A549 (cell line): ENCODE measurements around the gene MYH15.

Experiments used
- EP300 ChIP-seq, 2 experiments: fragments of >200 bp; sonication (Bioruptor Twin); formaldehyde crosslinking; IDR thresholded peaks; 2 replicates in 1 of 2; 3 replicates in 1 of 2; pipeline ENCODE4 v1.6.1; 2016 to 2017
- HDAC2 ChIP-seq: fragments of 200-600 bp; sonication (generic); IDR thresholded peaks from 2 replicates; pipeline ENCODE4 v1.6.1; 2016
- JUN ChIP-seq, 2 experiments: fragments of >200 bp; sonication (Bioruptor Twin); formaldehyde crosslinking; IDR thresholded peaks; 2 replicates in 1 of 2; 3 replicates in 1 of 2; pipeline ENCODE4 v1.6.1; 2016 to 2017
- JUNB ChIP-seq: fragments of >200 bp; sonication (Bioruptor Twin); formaldehyde crosslinking; IDR thresholded peaks from 2 replicates; pipeline ENCODE4 v1.6.1; 2016
- MAFK ChIP-seq: fragments of 450-650 bp; IDR thresholded peaks from 2 replicates; pipeline ENCODE4 v1.6.1; 2014; ENCODE audit not compliant: partially characterized antibody
- NR3C1 ChIP-seq: fragments of >200 bp; sonication (Bioruptor Twin); formaldehyde crosslinking; IDR thresholded peaks from 3 replicates; pipeline ENCODE4 v1.6.1; 2017
- POLR2A ChIP-seq: IDR thresholded peaks from 2 replicates; pipeline ENCODE4 v1.6.1; 2012; ENCODE audit warnings: mild to moderate bottlenecking, low read length
- RCOR1 ChIP-seq: fragments of 150-350 bp; IDR thresholded peaks from 2 replicates; pipeline ENCODE4 v1.6.1; 2014; ENCODE audit warnings: antibody characterized with exemption, low read length, low read depth
- TF ChIP-seq, protein P1 (sequence below): fragments of >200 bp; sonication (Bioruptor Twin); formaldehyde crosslinking; IDR thresholded peaks from 3 replicates; pipeline ENCODE4 v1.5.1; 2016
- TF ChIP-seq, protein P2 (sequence below): fragments of 450-650 bp; IDR thresholded peaks from 2 replicates; pipeline ENCODE4 v1.6.1; 2014; ENCODE audit warnings: antibody characterized with exemption

DNA sequence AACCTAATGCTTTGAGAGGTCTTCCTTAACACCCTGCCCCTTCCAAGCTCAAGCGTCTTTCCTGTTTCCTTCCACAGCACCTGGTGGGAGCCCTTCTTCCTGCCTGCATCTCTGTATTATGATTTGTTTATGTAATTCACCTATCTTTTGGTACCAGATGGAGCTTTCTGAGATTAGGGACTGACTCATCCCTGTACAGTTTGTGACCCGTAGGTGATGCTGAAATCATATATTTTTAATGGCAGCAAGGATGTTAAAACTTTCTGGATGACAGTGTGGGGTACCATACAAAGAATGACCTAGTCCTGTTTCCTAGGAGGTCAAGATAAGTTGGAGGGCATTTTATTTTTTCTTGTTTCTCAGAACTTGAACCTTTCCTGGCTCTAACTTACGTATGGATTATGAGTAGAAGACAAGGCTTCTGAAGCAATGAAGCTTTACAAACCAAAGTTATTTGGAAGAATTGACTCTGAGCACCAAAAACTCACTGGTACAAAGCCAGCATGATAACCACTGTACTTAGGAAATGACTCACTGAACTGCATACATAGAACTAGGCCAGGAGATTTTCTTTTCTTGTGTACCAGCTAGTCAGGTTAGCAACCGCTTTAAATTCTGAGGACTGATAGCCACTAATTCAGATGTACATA is 167.4 kb downstream of the MYH15 start:
- TF ChIP-seq JUN (IDR thresholded peaks at IDR 0.05) (no peak), NR3C1 (no peak), HDAC2 (no peak), POLR2A (no peak), EP300 (IDR thresholded peaks at IDR 0.05) (no peak), RCOR1 (no peak), MAFK (no peak), JUNB (no peak)
- TF ChIP-seq, protein P1, sequence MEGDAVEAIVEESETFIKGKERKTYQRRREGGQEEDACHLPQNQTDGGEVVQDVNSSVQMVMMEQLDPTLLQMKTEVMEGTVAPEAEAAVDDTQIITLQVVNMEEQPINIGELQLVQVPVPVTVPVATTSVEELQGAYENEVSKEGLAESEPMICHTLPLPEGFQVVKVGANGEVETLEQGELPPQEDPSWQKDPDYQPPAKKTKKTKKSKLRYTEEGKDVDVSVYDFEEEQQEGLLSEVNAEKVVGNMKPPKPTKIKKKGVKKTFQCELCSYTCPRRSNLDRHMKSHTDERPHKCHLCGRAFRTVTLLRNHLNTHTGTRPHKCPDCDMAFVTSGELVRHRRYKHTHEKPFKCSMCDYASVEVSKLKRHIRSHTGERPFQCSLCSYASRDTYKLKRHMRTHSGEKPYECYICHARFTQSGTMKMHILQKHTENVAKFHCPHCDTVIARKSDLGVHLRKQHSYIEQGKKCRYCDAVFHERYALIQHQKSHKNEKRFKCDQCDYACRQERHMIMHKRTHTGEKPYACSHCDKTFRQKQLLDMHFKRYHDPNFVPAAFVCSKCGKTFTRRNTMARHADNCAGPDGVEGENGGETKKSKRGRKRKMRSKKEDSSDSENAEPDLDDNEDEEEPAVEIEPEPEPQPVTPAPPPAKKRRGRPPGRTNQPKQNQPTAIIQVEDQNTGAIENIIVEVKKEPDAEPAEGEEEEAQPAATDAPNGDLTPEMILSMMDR = no peak
- TF ChIP-seq, protein P2, sequence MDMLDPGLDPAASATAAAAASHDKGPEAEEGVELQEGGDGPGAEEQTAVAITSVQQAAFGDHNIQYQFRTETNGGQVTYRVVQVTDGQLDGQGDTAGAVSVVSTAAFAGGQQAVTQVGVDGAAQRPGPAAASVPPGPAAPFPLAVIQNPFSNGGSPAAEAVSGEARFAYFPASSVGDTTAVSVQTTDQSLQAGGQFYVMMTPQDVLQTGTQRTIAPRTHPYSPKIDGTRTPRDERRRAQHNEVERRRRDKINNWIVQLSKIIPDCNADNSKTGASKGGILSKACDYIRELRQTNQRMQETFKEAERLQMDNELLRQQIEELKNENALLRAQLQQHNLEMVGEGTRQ = no peak
